Inflammatory macrophage treated with lipopolysaccharide for 1 hour (primary cell): ENCODE data around the gene SNCB.

Experiments
- DNase-seq, 2 donors: peaks; one replicate each; pipeline ENCODE4 v3.0.0-alpha.2; 2020 to 2022

Gene SNCB

GRCh38 chr5:176629853-176630680, at the start of gene SNCB, which contains the start of gene EIF4E1B:
Gene SNCB, minus strand, starts transcription at chr5:176630534. Its CDS starts 880 bp downstream, at chr5:176629654.
Gene EIF4E1B, plus strand, starts transcription at chr5:176630675. Its CDS starts 12,113 bp downstream, at chr5:176642788.
- DNase-seq = no peak

- no peak for DNase-seq
Observed at GRCh38 chr5:176679365-176680225, 49.3 kb upstream of the SNCB start.

GRCh38 chr5:176678584-176678983, 48.2 kb upstream of the SNCB start:
- DNase-seq = no peak

- DNase-seq = no peak
Observed at GRCh38 chr5:176677209-176677939, 47.0 kb upstream of the SNCB start.

GRCh38 chr5:176676361-176676824, 46.1 kb upstream of the SNCB start:
- no peak for DNase-seq

GRCh38 chr5:176675676-176676360, 45.5 kb upstream of the SNCB start:
- no peak for DNase-seq

GRCh38 chr5:176674799-176675198, 44.5 kb upstream of the SNCB start:
- DNase-seq = no peak

- DNase-seq = no peak
Observed at GRCh38 chr5:176673651-176674583, 43.6 kb upstream of the SNCB start.

- no peak for DNase-seq
Observed at GRCh38 chr5:176671890-176672747, 41.8 kb upstream of the SNCB start.

GRCh38 chr5:176671399-176671798, 41.1 kb upstream of the SNCB start:
- no peak for DNase-seq

GRCh38 chr5:176670449-176670848, 40.1 kb upstream of the SNCB start:
- DNase-seq = no peak

- no peak for DNase-seq
Observed at GRCh38 chr5:176667637-176668036, 37.3 kb upstream of the SNCB start.

GRCh38 chr5:176665517-176665916, 35.2 kb upstream of the SNCB start:
- no peak for DNase-seq

GRCh38 chr5:176664886-176665285, 34.6 kb upstream of the SNCB start:
- DNase-seq = no peak

- DNase-seq = no peak
Observed at GRCh38 chr5:176664479-176664878, 34.1 kb upstream of the SNCB start.

- no peak for DNase-seq
Observed at GRCh38 chr5:176663566-176663965, 33.2 kb upstream of the SNCB start.

GRCh38 chr5:176662371-176663333, 32.3 kb upstream of the SNCB start:
- no peak for DNase-seq

GRCh38 chr5:176661676-176662075, 31.3 kb upstream of the SNCB start:
- no peak for DNase-seq
